Measurements from ENCODE around the gene OLFML3. TPM values are rescaled to one million over a fixed set of nuclear protein-coding genes. Genes with fewer than 3 reads are reported as not detected.
"Not testable (repeated sequence)": the region's sequence is repeated elsewhere in the genome, so short reads cannot be mapped to it uniquely, and the experiment has no call there.

OLFML3 gene
- total RNA-seq, 2 donors from 2014 or later, result 15.8 to 25.1 TPM

- Histone ChIP-seq H3K27me3 (replicated peaks; ENCODE audit: insufficient read depth) (no peaks in the 10 kb centered on the region), H3K4me3 (no peak overlapping the region), H3K36me3 (no peaks in the 10 kb centered on the region), H3K27ac (no peak overlapping the region), H3K9me3 (no peaks in the 10 kb centered on the region), H3K4me1 (replicated peaks) (no peaks in the 10 kb centered on the region)
- intact Hi-C loops (cut with DNase I), result no loop called here
- DNase-seq (ENCODE audit: low spot score), result no peak
- TF ChIP-seq POLR2AphosphoS5 (IDR thresholded peaks at IDR 0.05) (no peak), CTCF (IDR thresholded peaks at IDR 0.05) (no peak), POLR2A (IDR thresholded peaks at IDR 0.05) (no peak)
Measured at GRCh38 chr1:114008993-114009392, 29.7 kb downstream of the OLFML3 start.

- no peak overlapping the region for H3K27ac ChIP-seq
- H3K36me3 ChIP-seq, result no peaks in the 10 kb centered on the region
- WGBS, result 73% methylated on average over 1 of the region's 1 CpG
- no peaks in the 10 kb centered on the region for H3K4me1 ChIP-seq (replicated peaks)
- TF ChIP-seq POLR2AphosphoS5 (IDR thresholded peaks at IDR 0.05) (no peak), POLR2A (IDR thresholded peaks at IDR 0.05) (no peak), CTCF (IDR thresholded peaks at IDR 0.05) (no peak)
- intact Hi-C loops (cut with DNase I), result no loop called here
- no peak overlapping the region for H3K4me3 ChIP-seq
- no peak for DNase-seq (ENCODE audit: low spot score)
- no peaks in the 10 kb centered on the region for H3K27me3 ChIP-seq (replicated peaks; ENCODE audit: insufficient read depth)
- no peaks in the 10 kb centered on the region for H3K9me3 ChIP-seq
Measured at GRCh38 chr1:114009393-114009792, 30.1 kb downstream of the OLFML3 start.

- H3K27me3 ChIP-seq (replicated peaks; ENCODE audit: insufficient read depth), result no peaks in the 10 kb centered on the region
- no peaks in the 10 kb centered on the region for H3K9me3 ChIP-seq
- intact Hi-C loops (cut with DNase I), result no loop called here
- no peaks in the 10 kb centered on the region for H3K4me1 ChIP-seq (replicated peaks)
- no peak for DNase-seq (ENCODE audit: low spot score)
- TF ChIP-seq POLR2AphosphoS5 (IDR thresholded peaks at IDR 0.05) (no peak), CTCF (IDR thresholded peaks at IDR 0.05) (no peak), POLR2A (IDR thresholded peaks at IDR 0.05) (no peak)
- 45% methylated on average over 9 of the region's 9 CpGs for WGBS
- no peak overlapping the region for H3K4me3 ChIP-seq
- H3K36me3 ChIP-seq, result no peaks in the 10 kb centered on the region
- no peak overlapping the region for H3K27ac ChIP-seq
Measured at GRCh38 chr1:114010433-114011184, 31.3 kb downstream of the OLFML3 start.

GRCh38 chr1:114011796-114012195, 32.5 kb downstream of the OLFML3 start:
- Histone ChIP-seq H3K4me3 (no peak overlapping the region), H3K36me3 (no peaks in the 10 kb centered on the region), H3K27me3 (replicated peaks; ENCODE audit: insufficient read depth) (no peaks in the 10 kb centered on the region), H3K4me1 (replicated peaks) (no peaks in the 10 kb centered on the region), H3K9me3 (no peaks in the 10 kb centered on the region), H3K27ac (no peak overlapping the region)
- intact Hi-C loops (cut with DNase I), result no loop called here
- DNase-seq (ENCODE audit: low spot score), result no peak
- no peak for TF ChIP-seq CTCF (IDR thresholded peaks at IDR 0.05)
- no peak for TF ChIP-seq POLR2AphosphoS5 (IDR thresholded peaks at IDR 0.05)
- TF ChIP-seq POLR2A (IDR thresholded peaks at IDR 0.05), result no peak

- no peak overlapping the region for H3K27ac ChIP-seq
- H3K9me3 ChIP-seq, result no peaks in the 10 kb centered on the region
- intact Hi-C loops (cut with DNase I), result no loop called here
- 75% methylated on average over 2 of the region's 2 CpGs for WGBS
- no peak for TF ChIP-seq POLR2A (IDR thresholded peaks at IDR 0.05)
- no peaks in the 10 kb centered on the region for H3K27me3 ChIP-seq (replicated peaks; ENCODE audit: insufficient read depth)
- no peak overlapping the region for H3K4me3 ChIP-seq
- no peaks in the 10 kb centered on the region for H3K36me3 ChIP-seq
- DNase-seq (ENCODE audit: low spot score), result no peak
- no peaks in the 10 kb centered on the region for H3K4me1 ChIP-seq (replicated peaks)
Measured at GRCh38 chr1:114015075-114015474, 35.8 kb downstream of the OLFML3 start.

GRCh38 chr1:114019724-114020123, 40.5 kb downstream of the OLFML3 start:
- H3K4me3 ChIP-seq; H3K27ac ChIP-seq; H3K9me3 ChIP-seq; H3K4me1 ChIP-seq (replicated peaks); H3K27me3 ChIP-seq (replicated peaks; ENCODE audit: insufficient read depth); intact Hi-C loops (cut with DNase I); H3K36me3 ChIP-seq; DNase-seq (ENCODE audit: low spot score): not testable (repeated sequence)
- WGBS, result 93% methylated on average over 3 of the region's 3 CpGs
